Duodenal mucosa (tissue), 2 donors: ENCODE data around the gene SCN8A.

Experiments used
- H3K27ac ChIP-seq: one replicate; pipeline ENCODE4 v1.7.0; 2013; ENCODE audit warnings: low read depth, low read length
- H3K27me3 ChIP-seq, 2 donors: one replicate each; pipeline ENCODE4 v1.7.0; 2013; ENCODE audit warnings: low read length in 2 of 2, control low read depth in 1 of 2; ENCODE audit not compliant: insufficient read depth in 2 of 2, control insufficient read depth in 1 of 2
- H3K36me3 ChIP-seq, 2 donors: one replicate each; pipeline ENCODE4 v1.7.0; 2013; ENCODE audit warnings: low read length in 2 of 2, control low read depth in 1 of 2; ENCODE audit not compliant: insufficient read depth in 2 of 2, control insufficient read depth in 1 of 2
- H3K4me1 ChIP-seq, 2 donors: one replicate each; pipeline ENCODE4 v1.7.0; 2013; ENCODE audit warnings: low read length in 2 of 2, control low read depth in 1 of 2; ENCODE audit not compliant: insufficient read depth in 2 of 2, control insufficient read depth in 1 of 2
- H3K4me3 ChIP-seq, 2 donors: one replicate each; pipeline ENCODE4 v1.7.0; 2013; ENCODE audit warnings: low read length in 2 of 2, low read depth in 1 of 2
- H3K9ac ChIP-seq, 2 donors: one replicate each; pipeline ENCODE4 v1.7.0; 2013; ENCODE audit warnings: low read length in 2 of 2, low read depth in 1 of 2
- H3K9me3 ChIP-seq, 2 donors: one replicate each; pipeline ENCODE4 v1.7.0; 2013; ENCODE audit warnings: low read length in 2 of 2, control low read depth in 1 of 2; ENCODE audit not compliant: control insufficient read depth in 1 of 2

SCN8A gene

GRCh38 chr12:51749986-51750317, 158.9 kb downstream of the SCN8A start:
- Histone ChIP-seq H3K36me3 (no peaks in the 10 kb centered on the region), H3K4me3 (no peak overlapping the region), H3K27ac (no peak overlapping the region), H3K4me1 (no peaks in the 10 kb centered on the region), H3K9me3 (no peaks in the 10 kb centered on the region), H3K9ac (no peak overlapping the region), H3K27me3 (no peaks in the 10 kb centered on the region)

- Histone ChIP-seq H3K9me3 (no peaks in the 10 kb centered on the region), H3K36me3 (no peaks in the 10 kb centered on the region), H3K4me3 (no peak overlapping the region), H3K27me3 (no peaks in the 10 kb centered on the region), H3K4me1 (no peaks in the 10 kb centered on the region), H3K27ac (no peak overlapping the region), H3K9ac (no peak overlapping the region)
Measured at GRCh38 chr12:51751661-51752060, 160.6 kb downstream of the SCN8A start.

- Histone ChIP-seq H3K36me3 (no peaks in the 10 kb centered on the region), H3K9ac (no peak overlapping the region), H3K9me3 (no peaks in the 10 kb centered on the region), H3K27ac (no peak overlapping the region), H3K4me3 (no peak overlapping the region), H3K4me1 (no peaks in the 10 kb centered on the region), H3K27me3 (no peaks in the 10 kb centered on the region)
Measured at GRCh38 chr12:51752234-51752889, 161.3 kb downstream of the SCN8A start.

- no peaks in the 10 kb centered on the region for H3K9me3 ChIP-seq
- H3K27me3 ChIP-seq = no peaks in the 10 kb centered on the region
- H3K27ac ChIP-seq = no peak overlapping the region
Measured at GRCh38 chr12:51753980-51754675, 163.1 kb downstream of the SCN8A start.

GRCh38 chr12:51755251-51755650, 164.2 kb downstream of the SCN8A start:
- Histone ChIP-seq H3K4me3 (no peak overlapping the region), H3K9me3 (no peaks in the 10 kb centered on the region), H3K9ac (no peak overlapping the region), H3K27ac (no peak overlapping the region), H3K36me3 (no peaks in the 10 kb centered on the region), H3K4me1 (no peaks in the 10 kb centered on the region), H3K27me3 (no peaks in the 10 kb centered on the region)

More at GRCh38 chr12:51753980-51754675, 163.1 kb downstream of the SCN8A start:
- Histone ChIP-seq H3K4me1 (no peaks in the 10 kb centered on the region), H3K9ac (no peak overlapping the region), H3K36me3 (no peaks in the 10 kb centered on the region), H3K4me3 (no peak overlapping the region)

- no peak overlapping the region for H3K9ac ChIP-seq
- H3K27ac ChIP-seq = no peak overlapping the region
- no peaks in the 10 kb centered on the region for H3K9me3 ChIP-seq
- no peak overlapping the region for H3K4me3 ChIP-seq
- no peaks in the 10 kb centered on the region for H3K27me3 ChIP-seq
- H3K36me3 ChIP-seq = no peaks in the 10 kb centered on the region
- H3K4me1 ChIP-seq = no peaks in the 10 kb centered on the region
Measured at GRCh38 chr12:51759175-51759574, 168.1 kb downstream of the SCN8A start.

GRCh38 chr12:51759695-51760094, 168.7 kb downstream of the SCN8A start:
- H3K27me3 ChIP-seq = no peaks in the 10 kb centered on the region
- H3K9ac ChIP-seq = no peak overlapping the region
- no peak overlapping the region for H3K4me3 ChIP-seq
- H3K27ac ChIP-seq = no peak overlapping the region
- no peaks in the 10 kb centered on the region for H3K36me3 ChIP-seq
- H3K4me1 ChIP-seq = no peaks in the 10 kb centered on the region
- H3K9me3 ChIP-seq = no peaks in the 10 kb centered on the region

- Histone ChIP-seq H3K27ac (no peak overlapping the region), H3K27me3 (no peaks in the 10 kb centered on the region), H3K36me3 (no peaks in the 10 kb centered on the region), H3K4me1 (no peaks in the 10 kb centered on the region), H3K4me3 (no peak overlapping the region), H3K9me3 (no peaks in the 10 kb centered on the region), H3K9ac (no peak overlapping the region)
Measured at GRCh38 chr12:51760231-51760630, 169.2 kb downstream of the SCN8A start.

- Histone ChIP-seq H3K9me3 (no peaks in the 10 kb centered on the region), H3K27ac (no peak overlapping the region), H3K36me3 (no peaks in the 10 kb centered on the region), H3K9ac (no peak overlapping the region), H3K4me1 (no peaks in the 10 kb centered on the region), H3K4me3 (no peak overlapping the region), H3K27me3 (no peaks in the 10 kb centered on the region)
Measured at GRCh38 chr12:51763743-51764142, 172.7 kb downstream of the SCN8A start.

GRCh38 chr12:51766067-51766676, 175.1 kb downstream of the SCN8A start:
- no peak overlapping the region for H3K4me3 ChIP-seq
- H3K36me3 ChIP-seq = no peaks in the 10 kb centered on the region
- H3K4me1 ChIP-seq = peaks cover 0 to 5% of the 10 kb centered on the region in 2 donors
- no peak overlapping the region for H3K9ac ChIP-seq
- no peaks in the 10 kb centered on the region for H3K9me3 ChIP-seq
- H3K27ac ChIP-seq = no peak overlapping the region
- H3K27me3 ChIP-seq = no peaks in the 10 kb centered on the region
